ENCODE data around the gene WWOX. TPM values are rescaled to one million over a fixed set of nuclear protein-coding genes. Genes with fewer than 3 reads are reported as not detected.

WWOX gene
- total RNA-seq, 1 experiment from 2014 or later = 15.6 TPM

DNA sequence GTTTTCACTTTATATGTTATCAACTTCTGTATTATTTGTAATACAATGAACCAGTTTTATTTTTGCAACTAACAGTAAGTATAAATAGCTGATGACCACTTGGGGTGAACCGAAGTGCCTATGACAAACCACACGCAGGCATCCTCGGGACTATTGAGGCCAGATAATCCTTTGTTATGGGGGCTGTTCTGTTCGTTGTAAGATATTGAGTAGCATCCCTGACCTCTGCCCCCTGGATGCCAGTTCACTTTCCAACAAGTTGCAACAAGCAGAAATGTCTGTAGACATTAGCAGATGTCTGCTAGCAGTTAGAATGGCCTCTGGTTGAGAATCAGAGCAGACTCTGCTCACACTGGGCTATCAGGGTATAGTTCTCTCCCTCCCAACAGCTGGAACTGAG is 277.0 kb downstream of the WWOX start:
- H2BK120ac ChIP-seq (ENCODE audit: low read depth, low read length, poor library complexity, severe bottlenecking) = no peak overlapping the region
- no peak overlapping the region for H4K91ac ChIP-seq (ENCODE audit: insufficient read length, low read depth, low read length)
- Mint-ChIP-seq H3K9me3 (no peaks in the 10 kb centered on the region; a peak in 1 of 5 replicates), H3K27ac (no peak overlapping the region; a peak in 1 of 7 replicates), H3K27me3 (ENCODE audit: low read depth) (no peaks in the 10 kb centered on the region; the same call in 1 of the 2 replicates), H3K36me3 (ENCODE audit: insufficient read depth in 1 of 3, low read depth in 3 of 3) (no peaks in the 10 kb centered on the region; a peak in 1 of 7 replicates), H3K4me1 (peaks cover 20 to 21% of the 10 kb centered on the region in 2 experiments), H3K4me3 (no peak overlapping the region)
- H3K79me1 ChIP-seq (ENCODE audit: insufficient read depth, low read depth, low read length, poor library complexity, severe bottlenecking) = no peaks in the 10 kb centered on the region
- H2BK5ac ChIP-seq (ENCODE audit: insufficient read length, low read length) = no peak overlapping the region
- no peak overlapping the region for H3K18ac ChIP-seq (ENCODE audit: insufficient read length, low read depth, low read length)
- H3K4ac ChIP-seq (ENCODE audit: low read depth, low read length) = no peak overlapping the region
- no peaks in the 10 kb centered on the region; the same call in 1 of the 2 replicates for H3K4me1 ChIP-seq (ENCODE audit: insufficient read depth, low read length)
- no peaks in the 10 kb centered on the region for H3K27me3 ChIP-seq (ENCODE audit: insufficient read depth, low read length)
- no peak overlapping the region for H2BK15ac ChIP-seq (ENCODE audit: low read depth, low read length)
- no peak for DNase-seq
- no peak overlapping the region for H3K14ac ChIP-seq (ENCODE audit: insufficient read depth, low read length)
- no CpG with 5 or more reads among the region's 4 CpGs for WGBS (ENCODE audit: extremely low coverage, insufficient read length, low lambda C conversion rate)
- no peak overlapping the region for H4K5ac ChIP-seq (ENCODE audit: insufficient read length, low read depth, low read length)
- no peak overlapping the region for H3T11ph ChIP-seq (ENCODE audit: low read length)
- H2AFZ ChIP-seq (ENCODE audit: low read length) = no peak overlapping the region
- no peak overlapping the region for H3K9ac ChIP-seq (ENCODE audit: extremely low read depth, insufficient read length, low read length)
- H4K20me1 ChIP-seq (ENCODE audit: control insufficient read depth, insufficient read depth, insufficient read length) = no peaks in the 10 kb centered on the region
- H4K8ac ChIP-seq (replicated peaks; ENCODE audit: insufficient read length, low read depth, low read length) = no peak overlapping the region
- H3K79me2 ChIP-seq (ENCODE audit: insufficient read depth, low read length) = no peaks in the 10 kb centered on the region
- H3K4me2 ChIP-seq (ENCODE audit: insufficient read depth, insufficient read length, low read length) = no peak overlapping the region
- H3K27ac ChIP-seq (ENCODE audit: insufficient read length, low read depth, low read length) = no peak overlapping the region
- H3K9me3 ChIP-seq (ENCODE audit: control insufficient read depth, low read depth, low read length) = no peaks in the 10 kb centered on the region
- H2BK20ac ChIP-seq (ENCODE audit: low read depth, low read length, poor library complexity, severe bottlenecking) = no peak overlapping the region
- TF ChIP-seq, protein P1, sequence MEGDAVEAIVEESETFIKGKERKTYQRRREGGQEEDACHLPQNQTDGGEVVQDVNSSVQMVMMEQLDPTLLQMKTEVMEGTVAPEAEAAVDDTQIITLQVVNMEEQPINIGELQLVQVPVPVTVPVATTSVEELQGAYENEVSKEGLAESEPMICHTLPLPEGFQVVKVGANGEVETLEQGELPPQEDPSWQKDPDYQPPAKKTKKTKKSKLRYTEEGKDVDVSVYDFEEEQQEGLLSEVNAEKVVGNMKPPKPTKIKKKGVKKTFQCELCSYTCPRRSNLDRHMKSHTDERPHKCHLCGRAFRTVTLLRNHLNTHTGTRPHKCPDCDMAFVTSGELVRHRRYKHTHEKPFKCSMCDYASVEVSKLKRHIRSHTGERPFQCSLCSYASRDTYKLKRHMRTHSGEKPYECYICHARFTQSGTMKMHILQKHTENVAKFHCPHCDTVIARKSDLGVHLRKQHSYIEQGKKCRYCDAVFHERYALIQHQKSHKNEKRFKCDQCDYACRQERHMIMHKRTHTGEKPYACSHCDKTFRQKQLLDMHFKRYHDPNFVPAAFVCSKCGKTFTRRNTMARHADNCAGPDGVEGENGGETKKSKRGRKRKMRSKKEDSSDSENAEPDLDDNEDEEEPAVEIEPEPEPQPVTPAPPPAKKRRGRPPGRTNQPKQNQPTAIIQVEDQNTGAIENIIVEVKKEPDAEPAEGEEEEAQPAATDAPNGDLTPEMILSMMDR (conservative IDR thresholded peaks at IDR 0.05) = no peak
- H3K23ac ChIP-seq (ENCODE audit: insufficient read length, low read depth, low read length) = no peak overlapping the region
- no peaks in the 10 kb centered on the region for H3K23me2 ChIP-seq (ENCODE audit: insufficient read length, low read depth, low read length, poor library complexity, severe bottlenecking)
- H3K56ac ChIP-seq (ENCODE audit: insufficient read length, low read depth, low read length) = no peak overlapping the region
- no peak overlapping the region for H2BK12ac ChIP-seq (ENCODE audit: insufficient read length, low read depth, low read length)
- H2AK5ac ChIP-seq (ENCODE audit: insufficient read length, low read length) = no peak overlapping the region
